GM11168 (cell line): Measurements from ENCODE around the gene USP12.
"Not testable (repeated sequence)": the region's sequence is repeated elsewhere in the genome, so short reads cannot be mapped to it uniquely, and the experiment has no call there.

Experiments used
- in situ Hi-C: fragments of 300-500 bp; cut with MboI; formaldehyde crosslinking; loops from one replicate; pipeline ENCODE4 v1.12.0; 2022; ENCODE audit warnings: low sequenced_read_pairs; ENCODE audit not compliant: unreplicated experiment

Gene USP12

DNA sequence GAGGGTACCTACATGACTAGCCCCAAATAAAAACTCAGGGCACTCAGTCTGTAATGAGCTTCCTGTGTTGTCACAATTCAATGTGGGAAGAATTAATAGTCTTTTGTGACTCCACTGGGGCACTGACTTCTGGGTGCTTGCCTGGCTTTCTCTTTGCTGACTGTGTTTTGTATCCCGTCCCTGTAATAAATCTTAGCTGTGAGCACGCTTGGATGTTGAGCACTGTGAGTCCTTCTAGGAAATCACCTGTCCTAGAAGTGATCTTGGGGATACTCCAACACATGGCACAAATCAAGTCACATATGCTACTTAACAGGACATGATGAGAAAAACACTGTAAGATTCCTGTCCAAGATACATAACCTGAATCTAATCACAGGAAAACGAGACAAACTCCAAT lies 83.0 kb downstream of the USP12 start:
- in situ Hi-C loops = no loop called here

- in situ Hi-C loops = no loop called here
Observed at GRCh38 chr13:27086599-27087265, 84.9 kb downstream of the USP12 start.

- in situ Hi-C loops = no loop called here
Observed at GRCh38 chr13:27083183-27083582, 88.4 kb downstream of the USP12 start.

DNA sequence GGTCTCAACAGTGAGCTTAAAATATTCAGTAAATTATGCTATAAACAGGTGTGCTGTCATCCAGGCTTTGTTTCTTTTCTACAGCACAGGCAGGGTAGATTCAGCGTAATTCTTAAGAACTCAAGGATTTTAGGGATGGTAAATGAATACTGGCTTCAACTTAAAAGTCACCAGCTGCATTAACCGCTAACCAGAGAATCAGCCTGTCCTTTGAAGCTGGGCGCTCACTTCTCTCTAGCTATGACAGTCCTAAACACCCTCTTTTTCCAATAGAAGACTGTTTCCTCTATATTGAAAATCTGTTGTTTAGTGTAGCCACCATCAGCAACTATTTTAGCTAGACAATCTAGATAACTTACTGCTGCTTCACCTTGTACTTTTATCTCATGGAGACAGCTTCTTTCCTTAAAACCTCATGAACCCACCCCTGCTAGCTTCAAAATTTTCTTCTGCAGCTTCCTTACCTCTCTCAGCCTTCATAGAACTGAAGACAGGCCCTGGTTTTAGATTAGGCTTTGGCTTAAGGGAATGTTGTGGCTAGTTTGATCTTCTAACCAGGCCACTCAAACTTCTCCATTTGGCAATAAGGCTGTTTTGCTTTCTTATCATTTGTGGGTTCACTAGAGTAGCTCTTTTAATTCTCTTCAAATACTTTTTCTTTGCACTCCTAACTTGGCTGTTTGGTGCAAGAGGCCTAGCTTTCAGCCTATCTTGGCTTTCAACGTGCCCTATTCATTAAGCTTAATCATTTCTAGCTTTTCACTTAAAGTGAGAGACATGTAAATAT lies 89.5 kb downstream of the USP12 start:
- in situ Hi-C loops = no loop called here

GRCh38 chr13:27080018-27080948 lies 91.3 kb downstream of the USP12 start:
- in situ Hi-C loops = no loop called here

DNA sequence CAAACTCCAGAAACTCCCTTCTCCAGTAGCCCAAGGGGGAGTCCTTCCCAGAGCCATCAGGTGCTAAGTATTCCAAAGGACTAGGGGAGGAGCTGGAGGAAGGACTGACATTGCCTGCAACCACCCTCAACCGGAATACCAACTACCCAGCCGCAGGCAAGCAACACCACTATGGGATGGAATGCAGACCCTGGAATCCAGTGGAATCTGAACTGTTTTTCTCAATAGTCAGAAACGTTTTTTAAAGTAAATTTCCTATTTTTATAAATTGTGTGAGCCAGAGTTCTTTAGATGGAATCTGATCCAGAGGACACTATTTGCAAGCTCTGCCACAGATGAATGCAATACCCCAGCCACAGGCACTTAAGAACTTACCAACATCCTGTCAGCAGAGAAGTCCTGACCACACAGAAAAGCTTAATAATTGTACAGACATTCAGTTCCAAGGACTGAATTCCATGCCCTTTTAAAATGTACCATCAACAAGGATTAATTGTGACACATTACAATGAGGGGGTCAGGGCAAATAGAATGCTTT lies 92.1 kb downstream of the USP12 start:
- in situ Hi-C loops = no loop called here

DNA sequence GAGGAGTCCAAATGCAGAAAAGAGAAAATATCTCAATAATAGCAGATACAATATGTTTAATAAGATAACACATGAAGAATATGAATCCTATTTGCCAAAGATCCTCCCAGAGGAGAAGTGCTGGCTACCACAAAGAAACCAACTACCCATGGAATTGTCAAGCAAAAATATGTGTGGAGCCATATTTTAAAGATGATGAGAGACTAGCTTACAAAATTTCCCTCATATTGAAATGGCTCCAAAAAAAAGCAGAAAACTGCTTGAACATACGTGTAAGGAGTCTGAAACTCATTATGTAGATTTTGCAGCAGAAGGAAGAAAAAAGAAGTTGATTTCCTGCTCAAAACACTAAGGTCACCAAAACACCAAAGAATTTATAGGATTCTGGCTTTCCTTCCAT lies 94.2 kb downstream of the USP12 start:
- in situ Hi-C loops = no loop called here

DNA sequence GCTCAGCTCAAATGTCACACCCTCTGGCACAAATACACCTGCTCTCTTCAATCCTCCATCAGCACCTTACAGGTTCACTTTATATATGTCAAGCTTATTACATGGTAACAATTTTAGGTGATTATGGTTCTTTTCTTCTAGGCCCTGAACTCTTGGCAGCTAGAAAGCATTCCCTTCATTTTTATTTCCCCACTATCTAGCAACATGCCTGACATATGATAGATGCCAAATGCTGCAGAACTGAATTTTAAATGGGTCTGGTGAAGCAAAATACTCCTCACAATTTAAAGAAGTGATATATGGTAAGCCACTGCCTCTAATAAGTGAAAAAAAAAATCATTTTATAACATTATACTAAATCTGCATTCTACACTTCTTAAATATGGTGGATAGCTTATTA lies 95.2 kb downstream of the USP12 start:
- in situ Hi-C loops = no loop called here

GRCh38 chr13:27073186-27073585 lies 98.4 kb downstream of the USP12 start:
- in situ Hi-C loops = no loop called here

DNA sequence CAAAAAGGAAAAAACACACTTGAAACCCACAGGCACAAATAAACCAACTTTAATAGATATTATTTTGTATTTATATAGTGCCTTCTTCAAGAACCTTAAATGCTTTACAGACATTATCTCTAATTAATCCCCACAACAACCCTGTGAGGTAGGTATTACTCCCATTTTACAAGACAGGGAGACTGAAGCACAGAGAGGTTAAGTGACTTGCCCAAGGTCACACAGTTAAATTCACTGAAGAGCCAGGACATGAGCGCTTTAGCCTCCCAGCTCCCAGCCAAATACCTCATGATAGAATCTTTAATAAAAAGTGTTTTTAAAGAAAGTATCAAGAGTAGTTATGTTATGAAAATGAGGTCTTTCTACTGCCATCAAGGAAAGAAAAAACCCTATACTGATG lies 105.5 kb downstream of the USP12 start:
- in situ Hi-C loops = not testable (repeated sequence)

GRCh38 chr13:27065582-27065981 lies 106.0 kb downstream of the USP12 start:
- in situ Hi-C loops = no loop called here

GRCh38 chr13:27064252-27064995 lies 107.2 kb downstream of the USP12 start:
- in situ Hi-C loops = no loop called here

DNA sequence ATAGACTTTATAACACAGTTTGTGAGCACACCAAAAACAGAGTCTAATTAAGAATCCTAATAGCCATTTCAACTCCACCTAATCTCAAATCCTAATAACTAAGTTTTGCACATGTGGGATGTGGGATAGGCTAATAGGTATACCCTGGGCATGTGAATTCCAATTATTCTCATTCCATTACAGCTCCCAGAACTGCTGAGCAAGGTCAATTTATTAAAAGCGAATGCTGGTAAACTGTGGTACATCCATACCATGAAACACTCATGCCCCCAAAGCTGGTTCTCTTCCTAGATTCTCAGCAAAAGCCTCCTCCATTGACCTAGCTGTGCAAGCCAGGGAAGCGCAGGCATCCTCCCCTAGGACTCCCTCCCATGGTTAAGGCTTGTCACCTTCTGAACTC lies 113.8 kb downstream of the USP12 start:
- in situ Hi-C loops = no loop called here

GRCh38 chr13:27055526-27055925 lies 116.1 kb downstream of the USP12 start:
- in situ Hi-C loops = no loop called here

GRCh38 chr13:27054760-27055159 lies 116.9 kb downstream of the USP12 start:
- in situ Hi-C loops = no loop called here

DNA sequence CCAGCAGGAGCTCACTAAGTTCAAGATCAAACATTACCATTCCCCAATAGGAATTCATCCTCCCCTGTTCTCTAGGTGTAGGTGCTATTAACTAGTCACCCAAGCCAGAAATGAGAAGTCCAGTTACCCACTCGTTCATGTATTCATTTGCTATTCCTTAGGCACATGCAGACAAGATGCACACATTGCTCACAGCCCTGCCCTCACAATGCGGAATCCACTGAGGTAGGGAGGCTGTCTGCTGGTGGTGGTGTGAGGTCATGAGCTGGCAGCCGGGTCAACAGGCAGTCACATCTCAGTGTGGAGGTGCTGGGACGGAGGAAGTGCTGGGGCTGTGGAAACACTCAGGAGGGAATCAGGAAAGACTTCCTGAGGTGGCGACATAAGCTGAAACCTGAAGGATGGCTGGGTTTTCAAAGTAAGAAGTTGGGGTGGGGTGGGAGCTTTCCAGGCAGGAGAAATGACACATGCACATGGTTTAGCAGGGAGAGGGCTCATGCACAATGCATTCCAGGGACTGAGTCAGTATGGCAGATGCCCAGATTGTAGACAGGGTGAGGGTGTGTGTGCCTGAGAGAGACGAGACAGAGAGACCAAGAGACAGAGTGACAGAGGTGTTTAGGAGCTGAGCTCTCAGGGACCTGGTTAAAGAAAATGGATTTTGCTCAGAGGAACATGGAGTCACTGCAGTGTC lies 117.6 kb downstream of the USP12 start:
- in situ Hi-C loops = no loop called here

DNA sequence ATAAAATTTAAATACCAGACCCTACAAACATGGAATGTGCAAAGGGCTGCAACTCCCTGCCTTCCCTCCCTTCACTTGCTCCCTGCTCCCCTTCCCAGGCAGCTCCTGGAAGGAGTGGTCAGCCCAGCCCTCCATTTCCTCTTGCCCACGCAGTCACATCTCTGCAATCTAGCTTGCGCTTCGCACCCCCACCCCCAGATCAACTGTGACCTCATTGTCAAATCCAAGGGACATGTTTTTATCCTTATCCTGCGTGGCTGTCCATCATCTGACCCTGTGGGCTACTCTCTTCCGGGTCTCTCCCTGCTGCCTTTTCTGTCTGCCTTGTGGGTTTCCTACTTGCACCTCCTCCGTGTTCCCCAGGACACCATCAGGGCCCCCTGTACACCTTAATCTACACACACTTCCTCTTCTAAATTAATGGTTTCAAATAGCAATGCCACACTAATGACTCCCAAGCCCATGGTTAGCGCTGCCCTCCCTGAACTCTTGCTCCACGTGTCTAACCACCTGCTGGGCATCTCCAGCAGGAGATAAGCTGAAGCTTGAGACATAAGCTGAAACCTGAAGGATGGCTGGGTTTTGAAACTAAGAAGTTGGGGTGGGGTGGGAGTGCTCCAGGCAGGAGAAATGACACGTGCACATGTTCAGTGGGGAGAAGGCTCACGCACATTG lies 118.3 kb downstream of the USP12 start:
- in situ Hi-C loops = no loop called here

- in situ Hi-C loops = no loop called here
Observed at GRCh38 chr13:27052551-27053208, 118.9 kb downstream of the USP12 start.
